Gastroesophageal sphincter (tissue), 4 donors: Measurements from ENCODE around the gene SERPINA4. TPM values are rescaled to one million over a fixed set of nuclear protein-coding genes. Genes with fewer than 3 reads are reported as not detected.

Experiments
- ATAC-seq: fragments of 150-250 bp; one replicate; pipeline ENCODE4 v1.9.1; 2016; ENCODE audit warnings: mild to moderate bottlenecking, moderate library complexity
- H3K27ac ChIP-seq, 4 donors: fragments of 200-600 bp; sonication (generic) in 3 of 4; 1 replicate in 3 of 4; 2 replicates in 1 of 4; pipeline ENCODE4 v1.5.1; 2016 to 2019
- H3K27me3 ChIP-seq: fragments of 200-600 bp; sonication (generic); one replicate; pipeline ENCODE4 v1.5.1; 2019
- H3K36me3 ChIP-seq, 2 donors: fragments of 200-600 bp; sonication (generic); one replicate each; pipeline ENCODE4 v1.5.1; 2019; ENCODE audit warnings: control low read depth in 1 of 2
- H3K4me1 ChIP-seq, 3 donors: fragments of 200-600 bp; sonication (generic); 1 replicate in 2 of 3; 2 replicates in 1 of 3; pipeline ENCODE4 v1.5.1; 2016 to 2019; ENCODE audit warnings: control low read depth in 2 of 3
- H3K4me3 ChIP-seq, 2 donors: fragments of 200-600 bp; sonication (generic); one replicate each; pipeline ENCODE4 v1.5.1; 2019; ENCODE audit warnings: mild to moderate bottlenecking in 1 of 2, moderate library complexity in 1 of 2
- H3K9me3 ChIP-seq, 3 donors: fragments of 200-600 bp; sonication (generic); one replicate each; pipeline ENCODE4 v1.5.1; 2017 to 2019; ENCODE audit warnings: control low read depth in 2 of 3
- CTCF ChIP-seq, 4 experiments: fragments of 200-600 bp in 2 of 4; fragments of 450-650 bp in 2 of 4; sonication (generic) in 1 of 4; IDR thresholded peaks; one replicate each; pipeline ENCODE4 v1.5.1; 2017 to 2019; ENCODE audit warnings: antibody characterized with exemption in 4 of 4, mild to moderate bottlenecking in 2 of 4, moderate library complexity in 2 of 4
- EP300 ChIP-seq: sonication (generic); formaldehyde crosslinking; IDR thresholded peaks from one replicate; pipeline ENCODE4 v1.6.1; 2017; ENCODE audit warnings: antibody characterized with exemption, mild to moderate bottlenecking
- POLR2A ChIP-seq, 2 donors: fragments of 450-650 bp; IDR thresholded peaks; one replicate each; pipeline ENCODE4 v1.6.1; 2017; ENCODE audit warnings: antibody characterized with exemption in 2 of 2, mild to moderate bottlenecking in 2 of 2, moderate library complexity in 1 of 2
- POLR2AphosphoS5 ChIP-seq: sonication (generic); formaldehyde crosslinking; IDR thresholded peaks from one replicate; pipeline ENCODE4 v1.6.1; 2017; ENCODE audit warnings: antibody characterized with exemption
- WGBS, 2 donors: methylation state at CpG; one replicate each; pipeline ENCODE4 v1.1.5; 2018; ENCODE audit warnings: low coverage in 1 of 2; 5-methylcytosine and 5-hydroxymethylcytosine counted together
- total RNA-seq, 4 donors: library from RNA; depleted of rRNA; stranded (reverse); fragments of >200 nt; gene quantifications; one replicate each; pipeline ENCODE4 v1.1.0, GENCODE V29; 2016

SERPINA4 gene
- total RNA-seq, 4 donors from 2014 or later = not detected

DNA sequence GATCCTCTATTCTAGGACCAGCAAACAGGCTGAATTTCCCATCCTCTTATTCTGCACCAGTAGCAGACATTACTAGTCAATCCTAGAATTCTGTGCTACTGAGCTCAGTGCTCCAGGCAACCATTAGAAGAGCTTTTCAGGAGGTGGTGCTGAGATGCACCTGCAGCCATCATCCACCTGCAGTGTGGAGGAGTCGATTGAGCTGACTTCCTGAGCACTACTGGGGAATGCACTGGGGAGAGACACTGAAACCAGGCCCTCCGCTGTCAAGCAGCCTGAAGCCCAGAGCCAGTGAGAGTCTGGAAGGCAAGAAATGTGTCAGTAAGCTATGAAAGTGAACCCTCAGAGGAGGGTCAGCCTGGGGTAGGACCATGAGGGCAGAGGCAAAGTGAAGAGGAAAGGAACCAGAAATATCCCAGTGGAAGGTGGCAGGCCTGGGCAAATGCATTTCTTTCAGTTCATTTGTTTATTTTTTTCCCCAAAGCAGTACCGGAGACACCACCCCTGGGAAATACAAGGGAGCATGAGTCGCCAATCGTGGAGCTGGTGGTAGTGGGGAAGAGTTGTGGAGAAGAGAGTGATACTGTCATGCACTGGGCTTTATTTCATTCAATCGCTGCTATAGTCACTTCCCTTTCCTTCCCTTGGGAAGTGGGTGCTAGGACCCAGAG lies 23.0 kb upstream of the SERPINA4 start:
- no peak for ATAC-seq
- Histone ChIP-seq H3K27ac (no peak overlapping the region), H3K4me1 (no peaks in the 10 kb centered on the region), H3K36me3 (no peaks in the 10 kb centered on the region), H3K9me3 (peaks cover 0 to 5% (median 0%) of the 10 kb centered on the region in 3 donors), H3K4me3 (no peak overlapping the region), H3K27me3 (peaks cover 61% of the 10 kb centered on the region)
- TF ChIP-seq POLR2AphosphoS5 = no peak
- no peak for TF ChIP-seq EP300
- no peak for TF ChIP-seq POLR2A (IDR thresholded peaks at IDR 0.05)
- no peak for TF ChIP-seq CTCF (IDR thresholded peaks at IDR 0.05)
- 76% methylated on average over 4 to 6 of the region's 6 CpGs for WGBS, 2 donors

DNA sequence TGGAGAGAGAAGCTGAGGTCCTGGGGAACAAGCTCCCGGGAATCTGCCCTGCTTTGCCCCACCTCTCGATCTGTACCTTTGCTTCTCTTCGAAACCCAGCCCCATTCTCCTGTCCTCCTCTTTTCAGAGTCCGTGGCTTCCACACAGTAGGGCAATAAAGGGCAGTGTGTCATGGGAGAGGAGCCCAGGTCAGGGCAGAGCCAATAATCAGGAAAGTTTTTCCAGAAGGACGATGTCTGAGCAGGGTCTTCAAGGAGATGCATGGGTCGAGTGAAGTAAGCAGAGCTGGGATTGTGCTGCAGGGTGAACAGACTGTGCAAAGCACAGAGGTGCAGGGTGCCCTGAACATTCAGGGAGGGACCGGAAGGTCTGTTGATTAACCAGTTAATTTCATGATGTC lies 22.1 kb upstream of the SERPINA4 start:
- no peak for ATAC-seq
- Histone ChIP-seq H3K36me3 (no peaks in the 10 kb centered on the region), H3K27ac (no peak overlapping the region), H3K9me3 (no peaks in the 10 kb centered on the region), H3K27me3 (peaks cover 58% of the 10 kb centered on the region), H3K4me3 (no peak overlapping the region), H3K4me1 (no peaks in the 10 kb centered on the region)
- TF ChIP-seq CTCF (IDR thresholded peaks at IDR 0.05) (no peak), POLR2AphosphoS5 (no peak), EP300 (no peak), POLR2A (IDR thresholded peaks at IDR 0.05) (no peak)
- WGBS, 2 donors = 79 to 93% methylated on average over 2 to 3 of the region's 7 CpGs

GRCh38 chr14:94540031-94540794 lies 21.0 kb upstream of the SERPINA4 start:
- H3K27ac ChIP-seq = no peak overlapping the region
- peaks cover 55% of the 10 kb centered on the region for H3K27me3 ChIP-seq
- TF ChIP-seq EP300 = no peak
- 6 to 38% methylated on average over 2 to 5 of the region's 13 CpGs for WGBS, 2 donors
- H3K9me3 ChIP-seq = no peaks in the 10 kb centered on the region
- H3K4me1 ChIP-seq = no peaks in the 10 kb centered on the region
- ATAC-seq = no peak
- no peaks in the 10 kb centered on the region for H3K36me3 ChIP-seq
- no peak overlapping the region for H3K4me3 ChIP-seq

DNA sequence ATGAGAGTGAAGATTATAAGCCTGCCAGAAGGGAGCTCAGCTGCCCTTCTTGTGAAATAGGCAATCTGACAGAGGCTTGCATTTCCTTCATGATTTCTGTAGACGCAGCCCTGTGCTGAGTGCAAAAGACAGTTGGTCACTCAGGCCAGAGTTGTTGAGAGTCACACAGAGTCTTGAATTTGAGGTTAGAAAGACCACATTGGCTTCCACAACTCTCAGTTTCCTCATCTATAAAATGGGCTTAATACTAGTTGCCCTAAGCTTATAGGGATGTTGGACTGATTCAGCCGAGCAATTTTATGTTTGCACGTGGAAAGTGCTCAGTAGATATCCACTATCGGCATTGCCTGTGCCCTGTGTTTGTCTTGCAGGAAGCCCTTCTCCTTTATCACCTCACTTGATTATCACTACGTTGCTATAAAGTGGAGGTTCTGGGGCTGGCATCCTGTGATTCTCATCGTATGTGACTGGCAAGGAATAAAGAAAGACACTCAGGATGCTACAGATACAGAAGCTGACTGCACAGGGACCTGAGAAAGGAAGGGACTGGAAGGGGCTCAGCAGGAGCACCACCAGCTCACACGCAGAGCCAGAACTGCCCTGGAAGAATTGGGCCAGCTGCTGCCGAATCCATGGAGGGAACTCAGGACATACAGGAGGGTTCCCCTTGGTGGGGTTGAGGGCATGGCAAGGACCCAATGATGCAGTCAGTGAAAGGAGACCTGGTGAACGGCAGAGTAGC lies 19.8 kb upstream of the SERPINA4 start:
- Histone ChIP-seq H3K4me3 (no peak overlapping the region), H3K27me3 (peaks cover 54% of the 10 kb centered on the region), H3K27ac (no peak overlapping the region), H3K4me1 (no peaks in the 10 kb centered on the region), H3K9me3 (peaks cover 0 to 5% (median 0%) of the 10 kb centered on the region in 3 donors), H3K36me3 (no peaks in the 10 kb centered on the region)
- no peak for TF ChIP-seq POLR2A (IDR thresholded peaks at IDR 0.05)
- no peak for TF ChIP-seq POLR2AphosphoS5
- TF ChIP-seq CTCF (IDR thresholded peaks at IDR 0.05) = no peak
- no peak for TF ChIP-seq EP300
- 61 to 69% methylated on average over 6 to 8 of the region's 9 CpGs for WGBS, 2 donors
- no peak for ATAC-seq

- no peak overlapping the region for H3K4me3 ChIP-seq
- ATAC-seq = no peak
- peaks cover 57% of the 10 kb centered on the region for H3K27me3 ChIP-seq
- H3K9me3 ChIP-seq = peaks cover 0 to 10% (median 0%) of the 10 kb centered on the region in 3 donors
- no peaks in the 10 kb centered on the region for H3K4me1 ChIP-seq
- H3K36me3 ChIP-seq = no peaks in the 10 kb centered on the region
- no peak overlapping the region for H3K27ac ChIP-seq
- TF ChIP-seq POLR2AphosphoS5 (no peak), POLR2A (IDR thresholded peaks at IDR 0.05) (no peak), EP300 (no peak), CTCF (IDR thresholded peaks at IDR 0.05) (no peak)
- WGBS, 2 donors = 40 to 80% methylated on average over 1 to 2 of the region's 12 CpGs
Measured at GRCh38 chr14:94542111-94542810, 19.0 kb upstream of the SERPINA4 start.
